NCI-H1092 (cell line): Measurements from ENCODE around the gene ZNF750.

ENCODE experiments used
- DNase-seq: peaks from one replicate; lab custom pipeline; 2025; lab: John Stamatoyannopoulos, UW

The ZNF750 gene

GRCh38 chr17:82872591-82873520, 33.0 kb upstream of the ZNF750 start:
- no peak for DNase-seq

- no peak for DNase-seq
Observed at GRCh38 chr17:82871776-82872561, 32.1 kb upstream of the ZNF750 start.

GRCh38 chr17:82871056-82871775, 31.4 kb upstream of the ZNF750 start:
- no peak for DNase-seq

GRCh38 chr17:82870541-82870940, 30.7 kb upstream of the ZNF750 start:
- no peak for DNase-seq

- no peak for DNase-seq
Observed at GRCh38 chr17:82870091-82870491, 30.3 kb upstream of the ZNF750 start.

GRCh38 chr17:82869536-82869935, 29.7 kb upstream of the ZNF750 start:
- DNase-seq = no peak

GRCh38 chr17:82868715-82869131, 28.9 kb upstream of the ZNF750 start:
- DNase-seq = no peak

- DNase-seq = no peak
Observed at GRCh38 chr17:82867763-82868325, 28.0 kb upstream of the ZNF750 start.

- peak; percentile 26 for DNase-seq
Observed at GRCh38 chr17:82866590-82867191, 26.9 kb upstream of the ZNF750 start.

GRCh38 chr17:82865774-82866395, 26.1 kb upstream of the ZNF750 start:
- no peak for DNase-seq

- DNase-seq = no peak
Observed at GRCh38 chr17:82865274-82865673, 25.5 kb upstream of the ZNF750 start.

GRCh38 chr17:82864713-82865248, 25.0 kb upstream of the ZNF750 start:
- DNase-seq = no peak

GRCh38 chr17:82863941-82864712, 24.3 kb upstream of the ZNF750 start:
- no peak for DNase-seq

- no peak for DNase-seq
Observed at GRCh38 chr17:82863383-82863940, 23.6 kb upstream of the ZNF750 start.

- DNase-seq = no peak
Observed at GRCh38 chr17:82862737-82863382, 23.0 kb upstream of the ZNF750 start.

- no peak for DNase-seq
Observed at GRCh38 chr17:82862191-82862590, 22.4 kb upstream of the ZNF750 start.

GRCh38 chr17:82861393-82861775, 21.6 kb upstream of the ZNF750 start:
- DNase-seq = no peak

- no peak for DNase-seq
Observed at GRCh38 chr17:82860606-82861392, 21.0 kb upstream of the ZNF750 start.
